Neuronal stem cell (in vitro differentiated cells): Measurements from ENCODE around the gene SLC28A1. TPM values are rescaled to one million over a fixed set of nuclear protein-coding genes. Genes with fewer than 3 reads are reported as not detected.

Experiments used
- small RNA-seq: library from polyadenylated mRNA; stranded (forward); fragments of <200 nt; extraction: miRNeasy Mini kit (QIAGEN cat#:217004); gene quantifications from one replicate; pipeline ENCODE3, GENCODE V24; 2013; ENCODE audit not compliant: insufficient read depth

Gene SLC28A1

Small RNA genes within 50 kb of the gene (small RNA-seq; reads per million reads assigned to genes)
- gene RF00402, result not detected
- gene RNU6-339P, result not detected
- not detected for gene RNU6-796P
